Skin epidermis (tissue), 12 donors: ENCODE results near the gene UFSP1.

Experiments
- H3K27ac ChIP-seq, 21 experiments: fragments of 200-600 bp; sonication (generic) in 11 of 21; one replicate each; pipeline ENCODE4 v1.5.0; 2020; ENCODE audit warnings: mild to moderate bottlenecking in 3 of 21, inconsistent platforms in 2 of 21, moderate library complexity in 2 of 21
- H3K4me3 ChIP-seq, 7 experiments: fragments of 200-600 bp; sonication (generic) in 2 of 7; one replicate each; pipeline ENCODE4 v1.5.0; 2020; ENCODE audit warnings: inconsistent platforms in 2 of 7, mild to moderate bottlenecking in 2 of 7, moderate library complexity in 1 of 7

The UFSP1 gene

GRCh38 chr7:100896732-100897608, 7.5 kb upstream of the UFSP1 start:
- peak overlapping the region in 3 of 7 experiments; percentile 19 to 42 (median 34) for H3K4me3 ChIP-seq
- H3K27ac ChIP-seq, result no peak overlapping the region

DNA sequence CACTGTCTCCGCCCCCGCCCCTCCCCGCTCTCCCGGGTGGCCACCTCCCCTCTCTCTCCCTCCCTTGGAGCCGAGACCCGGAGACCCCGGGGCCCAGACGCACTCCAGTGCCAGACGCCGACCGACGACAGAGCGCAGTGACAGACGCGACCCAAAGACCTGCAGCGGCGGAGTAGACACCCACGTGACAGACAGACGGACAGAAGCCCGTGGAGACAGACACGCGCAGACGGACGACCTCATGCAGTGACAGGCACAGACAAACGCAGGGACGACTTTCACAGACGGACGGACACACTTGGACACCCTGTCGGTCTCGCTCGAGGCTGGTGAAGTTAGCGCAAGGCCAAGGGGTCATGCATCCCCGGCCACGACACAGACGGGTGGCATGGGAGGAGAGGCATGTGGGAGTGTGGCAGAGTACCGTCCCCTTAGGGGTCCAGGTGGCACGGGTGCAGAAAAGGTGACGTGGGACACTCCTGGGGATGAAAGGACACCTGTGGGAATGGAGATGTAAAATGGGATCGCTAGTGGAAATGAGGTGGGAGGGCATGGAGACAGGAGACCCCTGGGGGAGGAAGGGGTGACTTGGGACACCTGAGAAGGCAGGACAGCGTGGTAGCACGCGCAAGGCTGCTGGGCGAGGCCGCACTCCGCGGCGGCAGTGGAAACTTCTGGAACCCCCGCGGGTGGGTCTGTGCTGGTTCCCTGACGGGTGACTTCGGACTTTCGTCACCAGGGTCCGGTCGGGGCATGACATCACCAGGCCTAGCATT, 6.6 kb upstream of the UFSP1 start:
- Histone ChIP-seq H3K4me3 (peak overlapping the region in 5 of 7 experiments; percentile 27 to 42 (median 34)), H3K27ac (no peak overlapping the region)

DNA sequence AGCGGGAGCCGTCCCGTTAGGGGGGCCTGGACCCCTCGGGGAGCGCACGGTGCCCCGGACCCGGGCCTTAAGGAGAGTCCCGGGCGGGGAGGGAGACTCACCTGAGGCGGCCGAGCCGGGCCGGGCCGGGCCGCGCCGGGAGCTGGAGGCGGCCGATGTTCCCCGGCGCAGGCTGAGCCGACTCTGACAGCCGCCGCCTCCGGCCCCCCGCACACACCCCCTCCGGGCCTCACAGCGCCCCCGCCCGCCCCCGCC, 6.1 kb upstream of the UFSP1 start, which contains the start of gene ACHE:
ACHE (minus strand) TSS at position 188 of the 255 bp plus-strand sequence. CDS start 1,656 bp downstream, outside the sequence.
- Histone ChIP-seq H3K4me3 (peak within 1 kb of the TSS; percentile 16 to 42 (median 28)), H3K27ac (peak within 1 kb of the TSS in 4 of 21 experiments; percentile 0 to 25 (median 8))

- H3K4me3 ChIP-seq, result peak overlapping the region; percentile 16 to 42 (median 28)
- H3K27ac ChIP-seq, result peak overlapping the region in 4 of 21 experiments; percentile 0 to 25 (median 8)
Observed at GRCh38 chr7:100894860-100895700, 5.6 kb upstream of the UFSP1 start.

- H3K4me3 ChIP-seq, result peak overlapping the region in 3 of 7 experiments; percentile 34 to 42 (median 40)
Observed at GRCh38 chr7:100893910-100894721, 4.6 kb upstream of the UFSP1 start.

DNA sequence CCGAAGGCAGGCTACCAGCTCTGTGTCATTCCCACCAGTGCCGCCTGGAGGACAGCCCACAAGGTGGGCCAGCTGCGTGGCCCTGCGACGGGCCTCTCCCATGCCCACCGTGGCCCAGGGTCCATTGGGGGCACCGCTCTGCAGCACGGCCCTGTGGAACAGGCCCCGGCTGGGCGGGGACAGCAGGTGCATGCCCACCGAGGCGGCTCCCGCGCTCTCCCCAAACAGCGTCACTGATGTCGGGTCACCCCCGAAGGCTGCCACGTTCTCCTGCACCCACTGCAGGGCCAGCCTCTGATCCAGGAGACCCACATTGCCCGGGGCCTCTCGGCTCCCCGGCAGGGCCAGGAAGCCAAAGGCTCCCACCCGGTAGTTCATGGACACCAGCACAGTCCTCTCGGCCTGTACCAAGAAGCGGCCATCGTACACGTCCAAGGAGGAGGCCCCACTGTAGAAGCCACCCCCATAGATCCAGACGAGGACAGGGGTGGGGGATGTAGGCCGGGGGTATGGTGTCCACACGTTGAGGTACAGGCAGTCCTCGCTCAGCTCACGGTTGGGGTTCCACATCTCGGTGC, 3.9 kb upstream of the UFSP1 start:
- no peak overlapping the region for H3K27ac ChIP-seq
- no peak overlapping the region for H3K4me3 ChIP-seq

More at GRCh38 chr7:100893910-100894721, 4.6 kb upstream of the UFSP1 start:
- peak overlapping the region in 1 of 21 experiments; percentile 1 for H3K27ac ChIP-seq

- no peak overlapping the region for H3K27ac ChIP-seq
Observed at GRCh38 chr7:100892364-100893317, 3.1 kb upstream of the UFSP1 start.

GRCh38 chr7:100891568-100892247, 2.2 kb upstream of the UFSP1 start:
- peak overlapping the region in 1 of 21 experiments; percentile 85 for H3K27ac ChIP-seq
- H3K4me3 ChIP-seq, result no peak overlapping the region

More at GRCh38 chr7:100892364-100893317, 3.1 kb upstream of the UFSP1 start:
- H3K4me3 ChIP-seq, result no peak overlapping the region

- Histone ChIP-seq H3K4me3 (peak overlapping the region in 6 of 7 experiments; percentile 63 to 85 (median 74)), H3K27ac (peak overlapping the region in 20 of 21 experiments; percentile 55 to 97 (median 86))
Observed at GRCh38 chr7:100890653-100891567, 1.4 kb upstream of the UFSP1 start.

DNA sequence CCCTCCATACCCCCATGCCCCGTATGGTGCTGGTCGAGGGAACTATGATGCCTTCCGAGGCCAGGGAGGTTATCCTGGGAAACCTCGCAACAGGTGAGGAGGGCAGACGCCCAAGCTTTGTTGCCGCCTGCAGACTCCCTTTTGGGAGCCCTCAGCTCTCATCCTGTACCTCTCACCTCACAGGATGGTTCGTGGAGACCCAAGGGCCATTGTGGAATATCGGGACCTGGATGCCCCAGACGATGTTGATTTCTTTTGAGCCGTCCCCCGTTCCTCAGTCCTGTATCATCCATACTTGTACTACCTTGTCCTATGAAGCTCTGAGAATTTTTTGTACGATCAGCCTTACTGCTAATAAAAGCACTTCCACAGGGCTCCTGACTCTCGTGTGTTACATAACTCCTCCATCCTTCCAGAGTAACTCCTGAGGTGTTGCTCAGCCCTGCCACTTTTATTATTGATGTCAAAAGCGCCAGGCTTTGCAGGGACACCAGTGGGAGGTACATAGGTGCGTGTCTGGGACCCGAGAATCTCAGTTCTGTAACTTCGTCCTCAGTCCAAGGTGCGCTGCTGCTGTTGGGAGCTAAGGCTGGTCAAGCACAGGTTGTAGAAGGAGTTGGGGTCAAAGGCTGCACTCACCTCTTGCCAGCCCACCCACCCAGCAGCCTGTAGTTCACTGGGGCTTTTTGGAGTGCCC, 1.1 kb downstream of the UFSP1 start:
- Histone ChIP-seq H3K27ac (peak overlapping the region in 20 of 21 experiments; percentile 80 to 97 (median 87)), H3K4me3 (peak overlapping the region; percentile 63 to 85 (median 76))

GRCh38 chr7:100887516-100888290, 1.8 kb downstream of the UFSP1 start:
- H3K27ac ChIP-seq, result peak overlapping the region in 16 of 21 experiments; percentile 3 to 97 (median 66)
- H3K4me3 ChIP-seq, result peak overlapping the region in 1 of 7 experiments; percentile 0

DNA sequence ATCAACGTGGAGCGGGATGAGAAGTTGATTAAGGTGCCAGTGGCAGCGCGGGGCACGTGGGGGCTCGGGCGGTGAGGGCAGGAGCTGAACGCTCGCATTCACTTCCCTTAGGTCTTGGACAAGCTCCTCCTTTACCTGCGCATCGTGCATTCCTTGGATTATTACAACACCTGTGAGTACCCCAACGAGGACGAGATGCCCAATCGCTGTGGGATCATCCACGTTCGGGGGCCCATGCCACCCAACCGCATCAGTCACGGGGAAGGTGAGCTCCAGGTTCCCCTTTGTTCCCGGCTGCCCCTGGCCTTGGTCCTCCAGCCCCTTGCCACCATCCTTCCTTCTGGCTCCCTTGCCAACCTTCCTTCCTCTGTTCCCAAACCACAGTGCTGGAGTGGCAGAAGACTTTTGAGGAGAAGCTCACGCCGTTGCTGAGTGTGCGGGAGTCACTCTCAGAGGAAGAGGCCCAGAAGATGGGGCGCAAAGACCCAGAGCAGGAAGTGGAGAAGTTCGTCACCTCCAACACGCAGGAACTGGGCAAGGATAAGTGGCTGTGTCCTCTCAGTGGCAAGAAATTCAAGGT, 2.5 kb downstream of the UFSP1 start:
- Histone ChIP-seq H3K4me3 (peak overlapping the region in 1 of 7 experiments; percentile 0), H3K27ac (peak overlapping the region in 15 of 21 experiments; percentile 3 to 97 (median 67))

DNA sequence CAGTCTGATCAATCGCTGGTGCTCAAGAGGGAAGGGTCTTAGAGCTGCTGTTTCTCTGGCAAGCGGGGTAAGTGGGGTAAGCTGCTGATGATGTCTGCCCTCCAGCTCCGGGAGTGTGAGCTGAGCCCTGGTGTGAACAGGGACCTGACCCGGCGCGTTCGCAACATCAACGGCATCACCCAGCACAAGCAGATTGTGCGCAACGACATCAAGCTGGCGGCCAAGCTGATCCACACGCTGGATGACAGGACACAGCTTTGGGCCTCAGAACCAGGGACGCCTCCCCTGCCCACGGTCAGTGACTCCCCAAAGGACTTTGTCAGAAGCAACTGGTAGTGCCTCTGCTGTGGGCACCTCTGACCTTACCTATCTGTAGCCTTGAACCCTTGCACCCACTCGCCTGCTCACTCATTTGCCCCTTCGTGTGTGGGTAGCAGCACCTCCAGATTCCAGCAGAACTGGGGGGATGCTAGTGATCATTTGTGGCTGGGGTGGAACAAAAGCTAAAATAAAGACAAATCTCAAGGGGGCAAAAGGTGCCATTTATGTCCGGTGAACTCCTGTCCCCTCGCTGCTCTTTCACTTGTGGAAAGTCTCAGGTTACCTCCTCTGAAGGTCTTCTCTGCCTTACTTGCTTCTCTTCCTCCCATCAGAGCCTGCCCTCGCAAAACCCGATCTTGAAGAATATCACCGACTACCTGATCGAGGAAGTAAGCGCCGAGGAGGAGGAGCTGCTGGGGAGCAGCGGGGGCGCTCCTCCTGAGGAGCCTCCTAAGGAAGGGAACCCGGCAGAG, 3.2 kb downstream of the UFSP1 start:
- peak overlapping the region in 2 of 21 experiments; percentile 86 to 90 for H3K27ac ChIP-seq
- H3K4me3 ChIP-seq, result no peak overlapping the region
